ENCODE data around the gene FANCC. TPM values are rescaled to one million over a fixed set of nuclear protein-coding genes. Genes with fewer than 3 reads are reported as not detected.

FANCC gene
- total RNA-seq, 1 experiment from 2014 or later, result 44.7 TPM

GRCh38 chr9:95192631-95193030 lies 124.9 kb downstream of the FANCC start:
- Histone ChIP-seq H3K9me3 (ENCODE audit: insufficient read depth, low read depth) (no peaks in the 10 kb centered on the region), H3K79me2 (ENCODE audit: low read depth) (no peaks in the 10 kb centered on the region), H3K27me3 (ENCODE audit: insufficient read depth, low read depth) (no peaks in the 10 kb centered on the region), H3K4me3 (no peak overlapping the region), H2AFZ (no peak overlapping the region), H4K20me1 (ENCODE audit: insufficient read depth) (no peaks in the 10 kb centered on the region), H3K36me3 (ENCODE audit: low read depth) (no peaks in the 10 kb centered on the region), H3K9me2 (ENCODE audit: insufficient read depth) (no peaks in the 10 kb centered on the region; the same call in 1 of the 2 replicates), H3K27ac (no peak overlapping the region), H3F3A (ENCODE audit: insufficient read depth, low read depth) (no peaks in the 10 kb centered on the region), H3K4me2 (no peak overlapping the region), H3K4me1 (replicated peaks; ENCODE audit: insufficient read depth) (no peaks in the 10 kb centered on the region)
- DNase-seq, result no peak
- POLR2A ChIA-PET (ENCODE audit: unreplicated experiment), result no interaction called here
- CTCF ChIA-PET, result no interaction called here
- BruUV-seq (replicated peaks), result no TSS peak
- TF ChIP-seq EZH2 (IDR thresholded peaks at IDR 0.05; ENCODE audit: low read depth), result no peak
- no peak for TF ChIP-seq CTCF (conservative IDR thresholded peaks at IDR 0.05)
- intact Hi-C loops (cut with micrococcal nuclease; ENCODE audit: unreplicated experiment), result no loop called here

GRCh38 chr9:95190413-95190812 lies 127.1 kb downstream of the FANCC start:
- Histone ChIP-seq H3K9me3 (ENCODE audit: insufficient read depth, low read depth) (no peaks in the 10 kb centered on the region), H3F3A (ENCODE audit: insufficient read depth, low read depth) (no peaks in the 10 kb centered on the region), H2AFZ (no peak overlapping the region), H3K27me3 (ENCODE audit: insufficient read depth, low read depth) (no peaks in the 10 kb centered on the region), H4K20me1 (ENCODE audit: insufficient read depth) (no peaks in the 10 kb centered on the region), H3K36me3 (ENCODE audit: low read depth) (no peaks in the 10 kb centered on the region), H3K4me3 (no peak overlapping the region), H3K9me2 (ENCODE audit: insufficient read depth) (no peaks in the 10 kb centered on the region; the same call in 1 of the 2 replicates), H3K4me1 (replicated peaks; ENCODE audit: insufficient read depth) (no peaks in the 10 kb centered on the region), H3K79me2 (ENCODE audit: low read depth) (no peaks in the 10 kb centered on the region), H3K4me2 (no peak overlapping the region), H3K27ac (no peak overlapping the region)
- ChIA-PET POLR2A (ENCODE audit: unreplicated experiment) (no interaction called here), CTCF (interaction anchor here (0.6 kb wide), 1 partner anchor 491 kb away, joined by 3 read pairs; no protein-coding TSS in a partner anchor)
- intact Hi-C loops (cut with micrococcal nuclease; ENCODE audit: unreplicated experiment), result no loop called here
- TF ChIP-seq EZH2 (IDR thresholded peaks at IDR 0.05; ENCODE audit: low read depth) (no peak), CTCF (conservative IDR thresholded peaks at IDR 0.05) (no peak)
- BruUV-seq (replicated peaks), result no TSS peak
- DNase-seq, result no peak

GRCh38 chr9:95189251-95190098 lies 128.0 kb downstream of the FANCC start:
- H3K9me3 ChIP-seq (ENCODE audit: insufficient read depth, low read depth), result no peaks in the 10 kb centered on the region
- no peak overlapping the region for H2AFZ ChIP-seq
- H3K9me2 ChIP-seq (ENCODE audit: insufficient read depth), result no peaks in the 10 kb centered on the region; the same call in 1 of the 2 replicates
- no peaks in the 10 kb centered on the region for H3K36me3 ChIP-seq (ENCODE audit: low read depth)
- H3K4me2 ChIP-seq, result no peak overlapping the region
- H3K27ac ChIP-seq, result no peak overlapping the region
- TF ChIP-seq CTCF (conservative IDR thresholded peaks at IDR 0.05), result no peak
- TF ChIP-seq EZH2 (IDR thresholded peaks at IDR 0.05; ENCODE audit: low read depth), result no peak
- no peaks in the 10 kb centered on the region for H3F3A ChIP-seq (ENCODE audit: insufficient read depth, low read depth)
- no peak for DNase-seq
- CTCF ChIA-PET, result no interaction called here
- POLR2A ChIA-PET (ENCODE audit: unreplicated experiment), result interaction anchor here (0.6 kb wide), 1 partner anchor 951 kb away, joined by 4 read pairs; no protein-coding TSS in a partner anchor
- H3K4me1 ChIP-seq (replicated peaks; ENCODE audit: insufficient read depth), result no peaks in the 10 kb centered on the region
- no TSS peak for BruUV-seq (replicated peaks)
- H4K20me1 ChIP-seq (ENCODE audit: insufficient read depth), result no peaks in the 10 kb centered on the region
- intact Hi-C loops (cut with micrococcal nuclease; ENCODE audit: unreplicated experiment), result no loop called here
- no peak overlapping the region for H3K4me3 ChIP-seq
- H3K27me3 ChIP-seq (ENCODE audit: insufficient read depth, low read depth), result no peaks in the 10 kb centered on the region
- no peaks in the 10 kb centered on the region for H3K79me2 ChIP-seq (ENCODE audit: low read depth)
